HL-60/S4 treated with retinoic acid at 250 ng/mL for 4 days and 3 days (cell line): ENCODE data around the gene DLGAP4.
"Not testable (repeated sequence)": the region's sequence is repeated elsewhere in the genome, so short reads cannot be mapped to it uniquely, and the experiment has no call there.

Source experiments
- in situ Hi-C: fragments of 300-500 bp; cut with MboI; formaldehyde crosslinking; loops from 2 replicates; pipeline ENCODE4 v1.7.0; 2022; ENCODE audit warnings: low sequenced_read_pairs

DLGAP4 gene

DNA sequence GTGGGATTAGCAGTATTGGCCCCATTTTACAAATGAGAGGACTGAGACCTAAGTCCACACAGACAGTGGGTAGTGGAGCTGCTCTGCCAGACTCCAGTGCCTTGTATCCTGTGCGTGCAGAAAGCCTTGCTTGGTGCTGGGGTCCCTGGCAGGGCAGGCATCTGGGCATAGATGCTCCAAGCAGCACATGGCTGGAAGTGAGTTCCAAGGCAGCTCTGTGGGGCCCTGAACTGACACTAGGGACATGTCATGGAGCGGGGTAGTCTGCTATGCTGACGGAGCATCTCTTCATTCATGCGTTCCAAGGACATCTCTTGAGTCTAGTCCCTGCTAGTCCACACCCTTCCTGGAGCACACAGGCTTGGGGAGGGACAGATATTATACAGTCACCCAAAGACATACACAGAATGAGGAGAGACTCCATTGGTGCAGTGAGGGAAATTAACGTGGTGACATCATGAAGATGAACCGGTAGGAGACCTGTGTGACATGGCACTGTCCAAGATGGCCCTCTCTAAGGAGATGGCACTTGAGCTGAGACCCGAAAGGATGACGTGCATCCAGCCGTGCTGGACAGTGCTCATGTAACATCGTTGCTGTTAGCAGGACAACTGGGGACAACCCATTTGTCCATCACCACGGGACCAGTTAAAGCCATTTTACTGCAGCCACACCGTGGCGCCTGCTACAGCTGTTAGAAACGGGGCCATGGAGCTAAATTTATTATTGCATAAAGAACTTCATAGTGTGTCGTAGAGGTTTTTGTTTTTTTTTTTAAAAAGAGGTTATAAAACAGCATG lies 65.1 kb downstream of the DLGAP4 start:
- in situ Hi-C loops: no loop called here

- in situ Hi-C loops: no loop called here
Observed at GRCh38 chr20:36372666-36373065, 66.5 kb downstream of the DLGAP4 start.

- in situ Hi-C loops: no loop called here
Observed at GRCh38 chr20:36373089-36373488, 67.0 kb downstream of the DLGAP4 start.

DNA sequence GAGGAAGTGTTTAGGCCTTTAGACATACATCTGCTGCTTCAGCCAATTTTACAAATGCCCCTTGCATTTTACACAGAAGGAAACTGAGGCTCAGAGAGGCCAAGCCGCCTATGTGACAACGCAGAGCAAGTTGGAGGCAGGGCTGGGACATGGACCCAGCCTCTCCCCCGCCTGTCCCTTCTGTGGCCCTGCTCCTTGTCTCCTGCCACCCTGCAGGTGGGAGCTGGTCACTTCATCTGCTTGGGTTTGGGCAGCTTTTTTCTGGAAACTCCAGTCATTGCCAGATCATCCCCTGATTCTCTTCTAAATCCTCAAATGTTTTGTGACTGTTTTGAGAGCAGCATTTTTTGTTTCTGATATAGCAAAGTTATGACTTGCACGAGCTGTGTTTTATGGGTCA lies 68.9 kb downstream of the DLGAP4 start:
- in situ Hi-C loops: no loop called here

DNA sequence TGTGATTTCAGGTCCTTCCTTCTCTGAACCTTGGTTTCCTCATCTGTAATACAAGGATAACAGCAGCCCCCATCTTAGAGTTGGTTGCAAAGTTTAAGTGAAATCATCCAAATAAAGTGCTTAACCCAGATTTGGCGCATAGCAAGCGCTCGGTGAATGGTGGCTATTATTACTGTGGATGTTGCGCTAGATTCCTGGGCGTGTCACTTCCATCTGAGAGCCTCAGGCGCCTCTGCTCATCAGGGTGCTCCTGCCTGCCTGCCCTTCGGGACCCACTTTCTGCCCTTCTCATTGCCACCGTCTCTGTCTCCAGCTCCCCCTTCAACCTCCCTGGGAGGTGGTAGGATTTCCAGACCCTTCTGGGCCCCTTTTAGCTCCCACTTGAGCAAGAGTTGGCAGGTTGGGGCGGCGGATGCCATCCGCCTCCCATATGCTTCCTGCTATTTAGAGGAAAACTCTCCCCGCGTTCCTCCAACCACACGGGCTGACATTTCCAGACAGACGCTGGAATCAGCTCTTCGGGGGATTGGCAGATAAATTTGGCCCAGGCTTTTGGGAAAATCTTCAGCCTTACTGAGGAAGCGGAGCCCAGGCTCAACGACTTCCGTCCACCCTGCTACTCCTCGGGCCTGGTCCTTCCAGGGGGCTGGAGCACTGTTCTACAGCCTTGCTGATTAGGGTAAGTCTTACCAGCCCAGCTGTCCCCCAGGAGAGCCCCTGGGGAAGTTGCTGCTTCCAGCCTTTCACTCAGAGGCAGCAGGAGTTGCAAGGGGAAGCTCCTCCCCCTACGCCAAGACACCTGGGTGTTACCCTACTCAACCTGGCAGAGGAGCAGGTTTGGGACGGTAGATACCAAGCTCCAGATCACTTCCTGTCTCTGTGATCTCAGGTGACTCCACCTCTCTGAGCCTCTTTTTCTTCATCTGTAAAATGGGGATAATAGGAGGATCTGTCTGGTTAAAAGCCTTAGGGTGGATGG lies 71.5 kb downstream of the DLGAP4 start:
- in situ Hi-C loops: no loop called here

GRCh38 chr20:36378686-36379085 lies 72.5 kb downstream of the DLGAP4 start:
- in situ Hi-C loops: no loop called here

DNA sequence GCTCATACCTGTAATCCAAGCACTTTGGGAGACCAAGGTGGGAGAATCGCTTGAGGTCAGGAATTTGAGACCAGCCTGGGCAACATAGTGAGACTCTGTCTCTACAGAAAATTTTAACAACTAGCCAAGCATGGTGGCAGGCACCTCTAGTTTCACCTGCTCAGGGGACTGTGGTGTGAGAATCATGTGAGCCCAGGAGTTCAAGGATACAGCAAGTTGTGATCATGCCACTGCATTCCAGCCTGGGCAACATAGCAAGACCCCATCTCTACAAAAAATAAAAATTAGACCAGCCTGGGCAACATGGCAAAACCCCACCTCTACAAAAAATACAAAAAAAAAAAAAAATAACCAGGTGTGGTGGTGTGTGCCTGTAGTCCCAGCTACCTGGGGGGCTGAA lies 73.8 kb downstream of the DLGAP4 start:
- in situ Hi-C loops: not testable (repeated sequence)

- in situ Hi-C loops: no loop called here
Observed at GRCh38 chr20:36384022-36384619, 78.0 kb downstream of the DLGAP4 start.

- in situ Hi-C loops: no loop called here
Observed at GRCh38 chr20:36385503-36385902, 79.4 kb downstream of the DLGAP4 start.

DNA sequence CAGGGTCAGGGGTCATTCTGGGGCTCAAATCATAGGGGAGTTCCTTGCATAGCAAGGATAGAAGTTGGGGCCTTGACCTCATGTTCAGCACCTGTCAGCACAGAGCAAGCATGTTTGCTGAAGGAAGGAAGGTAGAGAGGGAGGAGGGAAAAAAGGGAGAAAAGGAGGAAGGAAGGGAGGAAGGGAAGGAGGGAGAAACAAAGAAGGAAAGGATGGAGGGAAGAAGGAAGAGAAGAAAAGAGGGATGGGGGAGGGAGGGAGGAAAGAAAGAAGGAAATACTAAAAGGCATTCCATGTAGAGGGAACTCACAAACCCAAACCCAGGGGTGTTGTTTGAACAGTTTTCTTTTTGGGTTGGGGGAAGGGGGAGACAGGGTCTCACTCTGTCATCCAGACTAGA lies 80.1 kb downstream of the DLGAP4 start:
- in situ Hi-C loops: no loop called here

GRCh38 chr20:36390269-36390668 lies 84.1 kb downstream of the DLGAP4 start:
- in situ Hi-C loops: no loop called here

DNA sequence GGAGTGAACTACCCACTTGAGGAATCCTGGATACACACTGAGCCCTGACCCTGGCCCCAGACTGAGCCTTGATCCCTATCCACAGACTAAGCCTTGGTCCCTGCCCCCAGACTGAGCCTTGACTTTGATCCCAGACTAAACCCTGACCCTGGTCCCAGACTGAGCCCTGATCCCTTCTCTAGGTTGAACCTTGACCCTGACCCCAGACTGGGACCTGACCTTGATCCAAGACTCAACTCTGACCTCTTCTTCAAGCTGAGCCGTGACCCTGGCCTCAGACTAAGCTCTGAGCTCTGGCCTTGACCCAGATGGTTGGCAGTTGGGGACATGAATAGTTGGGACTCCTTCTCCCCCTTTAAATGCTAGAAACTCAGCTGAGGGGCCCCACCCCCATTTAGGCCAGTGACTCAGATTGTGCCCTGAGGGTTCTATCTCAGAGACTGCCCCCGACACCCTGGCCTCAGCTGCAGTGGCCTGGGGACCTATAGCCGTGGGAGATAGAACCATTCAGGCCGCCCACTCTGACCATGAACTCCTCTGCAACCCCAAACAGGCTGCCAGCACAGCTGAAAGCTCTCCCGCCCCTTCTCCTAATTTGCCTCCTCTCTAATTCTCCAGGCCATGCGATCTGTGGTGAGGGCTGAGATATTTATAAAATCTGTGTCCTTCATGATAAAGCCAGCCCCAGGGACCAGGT lies 84.7 kb downstream of the DLGAP4 start:
- in situ Hi-C loops: no loop called here

DNA sequence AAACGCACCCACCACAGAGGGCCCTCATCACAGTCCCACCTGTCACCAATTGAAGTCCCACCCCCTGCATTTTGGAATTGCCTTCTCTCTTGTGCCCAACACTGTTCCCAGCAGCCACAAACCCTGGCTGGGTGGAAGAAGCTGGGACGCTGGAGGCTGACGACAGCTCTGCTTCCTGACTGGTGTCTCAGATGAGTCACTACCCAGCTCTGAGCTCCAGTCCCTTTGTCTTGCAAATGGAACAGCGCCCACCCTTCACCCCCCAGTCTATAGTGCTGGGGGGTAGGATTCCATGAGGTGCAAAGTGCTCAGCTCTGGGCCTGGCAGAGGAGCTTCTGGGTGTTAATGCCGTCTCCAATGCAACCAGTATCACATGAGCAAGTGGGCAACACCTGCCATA lies 85.3 kb downstream of the DLGAP4 start:
- in situ Hi-C loops: no loop called here

- in situ Hi-C loops: no loop called here
Observed at GRCh38 chr20:36391955-36392354, 85.8 kb downstream of the DLGAP4 start.

DNA sequence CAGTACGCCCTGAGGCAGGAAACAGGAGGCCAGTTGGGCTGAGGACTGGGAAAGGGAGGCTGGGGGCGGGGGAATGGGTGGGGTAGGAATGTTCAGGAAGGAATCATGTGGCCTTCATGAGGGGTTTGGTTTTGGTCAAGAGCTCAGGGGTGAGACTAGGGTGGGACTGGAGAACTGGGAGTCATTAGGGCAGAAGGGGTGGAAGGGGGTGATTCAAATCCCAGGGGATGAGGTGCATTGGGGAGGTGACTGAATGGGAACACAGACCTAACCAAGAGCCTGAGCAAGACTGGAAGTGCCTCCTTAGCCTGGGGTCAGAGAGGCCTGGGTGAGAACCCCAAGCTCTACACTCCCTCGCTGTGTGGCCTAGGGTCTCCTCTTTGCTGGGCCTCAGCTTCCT lies 86.8 kb downstream of the DLGAP4 start:
- in situ Hi-C loops: no loop called here

GRCh38 chr20:36394340-36394965 lies 88.3 kb downstream of the DLGAP4 start:
- in situ Hi-C loops: no loop called here

DNA sequence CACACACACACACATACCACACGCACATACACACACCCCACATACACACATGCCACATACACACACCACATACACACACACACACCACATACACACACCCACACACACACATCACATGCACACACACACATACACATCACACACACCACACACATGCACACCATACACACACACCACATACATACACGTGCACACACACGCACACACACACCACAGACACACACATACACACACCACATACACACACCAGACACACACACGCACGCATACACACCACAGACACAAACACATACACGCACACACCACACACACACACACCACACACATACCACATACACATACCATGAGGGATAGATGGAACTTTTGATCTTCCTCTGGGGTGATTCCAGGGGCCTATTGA lies 90.2 kb downstream of the DLGAP4 start:
- in situ Hi-C loops: no loop called here

- in situ Hi-C loops: no loop called here
Observed at GRCh38 chr20:36396847-36397630, 90.9 kb downstream of the DLGAP4 start.

DNA sequence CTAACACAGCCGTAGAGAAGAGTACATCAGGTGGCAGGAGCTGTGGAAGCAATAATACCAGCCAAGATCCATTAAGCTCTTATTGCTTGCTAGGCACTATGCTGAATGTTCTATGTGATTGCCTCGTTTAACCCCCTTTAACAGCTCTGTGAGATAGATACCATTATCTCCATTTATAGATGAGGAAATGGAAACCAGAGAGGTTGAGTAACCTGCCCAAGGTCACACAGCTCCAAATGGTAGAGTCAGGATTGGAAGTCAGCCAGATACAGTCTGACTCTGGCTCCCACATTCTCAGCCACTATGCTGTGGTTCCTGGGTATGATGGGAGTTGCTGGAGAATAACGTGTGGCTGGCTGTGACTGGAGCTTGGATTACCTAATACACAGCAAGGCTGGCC lies 92.4 kb downstream of the DLGAP4 start:
- in situ Hi-C loops: no loop called here
